Measurements from ENCODE around the gene SIAH1. TPM values are rescaled to one million over a fixed set of nuclear protein-coding genes. Genes with fewer than 3 reads are reported as not detected.

The SIAH1 gene
- total and polyA plus RNA-seq, 2 of the 8 experiments (the other 6 are each of a cell fraction or from before 2014, with no cell fraction given) = 19.5 to 33.9 TPM

DNA sequence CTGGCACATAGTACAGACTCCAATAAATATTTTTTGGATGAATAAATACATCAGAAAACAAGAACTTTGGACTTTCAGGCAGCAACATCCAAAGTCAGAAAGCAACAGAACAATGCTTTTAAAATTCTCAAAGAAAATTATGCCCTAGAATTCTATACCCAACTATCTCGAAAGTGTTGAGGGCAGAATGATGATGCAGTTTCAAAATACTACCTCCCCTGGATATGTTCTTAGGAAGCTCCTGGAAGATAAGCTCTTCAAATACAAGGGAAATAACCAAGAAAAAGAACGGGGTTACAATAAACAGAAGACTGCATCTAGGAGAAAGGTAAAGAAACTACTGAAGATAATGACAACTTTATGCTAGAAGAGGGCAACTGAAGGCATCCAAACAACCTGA is 11.0 kb downstream of the SIAH1 start (continued):
- no peak for TF ChIP-seq SP4 (IDR thresholded peaks at IDR 0.05; ENCODE audit: low read length)
- TF ChIP-seq CHD2 (IDR thresholded peaks at IDR 0.05; ENCODE audit: low read length) = no peak

All from H1 (cell line).